Choroid plexus epithelial cell (primary cell): ENCODE data around the gene DCTN5.

Experiments used
- DNase-seq: peaks from one replicate; pipeline ENCODE4 v3.0.0-alpha.2; 2010; ENCODE audit warnings: low read depth
- H3K4me3 ChIP-seq: 2 replicates; pipeline ENCODE4 v1.5.1; 2011; ENCODE audit warnings: low read depth, mild to moderate bottlenecking, control low read depth, low read length, moderate library complexity
- TF ChIP-seq, protein P1 (sequence below): conservative IDR thresholded peaks from 2 replicates; pipeline ENCODE4 v1.5.1; 2011; ENCODE audit warnings: low read depth, mild to moderate bottlenecking, control low read depth, inconsistent platforms, low read length, moderate library complexity

DCTN5 gene

GRCh38 chr16:23673971-23674614, 32.8 kb downstream of the DCTN5 start:
- no peak for DNase-seq
- TF ChIP-seq, protein P1, sequence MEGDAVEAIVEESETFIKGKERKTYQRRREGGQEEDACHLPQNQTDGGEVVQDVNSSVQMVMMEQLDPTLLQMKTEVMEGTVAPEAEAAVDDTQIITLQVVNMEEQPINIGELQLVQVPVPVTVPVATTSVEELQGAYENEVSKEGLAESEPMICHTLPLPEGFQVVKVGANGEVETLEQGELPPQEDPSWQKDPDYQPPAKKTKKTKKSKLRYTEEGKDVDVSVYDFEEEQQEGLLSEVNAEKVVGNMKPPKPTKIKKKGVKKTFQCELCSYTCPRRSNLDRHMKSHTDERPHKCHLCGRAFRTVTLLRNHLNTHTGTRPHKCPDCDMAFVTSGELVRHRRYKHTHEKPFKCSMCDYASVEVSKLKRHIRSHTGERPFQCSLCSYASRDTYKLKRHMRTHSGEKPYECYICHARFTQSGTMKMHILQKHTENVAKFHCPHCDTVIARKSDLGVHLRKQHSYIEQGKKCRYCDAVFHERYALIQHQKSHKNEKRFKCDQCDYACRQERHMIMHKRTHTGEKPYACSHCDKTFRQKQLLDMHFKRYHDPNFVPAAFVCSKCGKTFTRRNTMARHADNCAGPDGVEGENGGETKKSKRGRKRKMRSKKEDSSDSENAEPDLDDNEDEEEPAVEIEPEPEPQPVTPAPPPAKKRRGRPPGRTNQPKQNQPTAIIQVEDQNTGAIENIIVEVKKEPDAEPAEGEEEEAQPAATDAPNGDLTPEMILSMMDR, result no peak
- no peak overlapping the region for H3K4me3 ChIP-seq

- DNase-seq, result no peak
- TF ChIP-seq, protein P1, result no peak
- H3K4me3 ChIP-seq, result no peak overlapping the region
Observed at GRCh38 chr16:23676924-23677480, 35.7 kb downstream of the DCTN5 start.

GRCh38 chr16:23678430-23679273, 37.4 kb downstream of the DCTN5 start, which contains the start of gene PLK1:
Gene PLK1, plus strand, starts transcription at chr16:23678889. Its CDS starts 44 bp downstream, at chr16:23678933.
- peak; percentile 83 for DNase-seq
- TF ChIP-seq, protein P1, result peak; percentile 66
- H3K4me3 ChIP-seq, result peak within 1 kb of the TSS; percentile 71

DNA sequence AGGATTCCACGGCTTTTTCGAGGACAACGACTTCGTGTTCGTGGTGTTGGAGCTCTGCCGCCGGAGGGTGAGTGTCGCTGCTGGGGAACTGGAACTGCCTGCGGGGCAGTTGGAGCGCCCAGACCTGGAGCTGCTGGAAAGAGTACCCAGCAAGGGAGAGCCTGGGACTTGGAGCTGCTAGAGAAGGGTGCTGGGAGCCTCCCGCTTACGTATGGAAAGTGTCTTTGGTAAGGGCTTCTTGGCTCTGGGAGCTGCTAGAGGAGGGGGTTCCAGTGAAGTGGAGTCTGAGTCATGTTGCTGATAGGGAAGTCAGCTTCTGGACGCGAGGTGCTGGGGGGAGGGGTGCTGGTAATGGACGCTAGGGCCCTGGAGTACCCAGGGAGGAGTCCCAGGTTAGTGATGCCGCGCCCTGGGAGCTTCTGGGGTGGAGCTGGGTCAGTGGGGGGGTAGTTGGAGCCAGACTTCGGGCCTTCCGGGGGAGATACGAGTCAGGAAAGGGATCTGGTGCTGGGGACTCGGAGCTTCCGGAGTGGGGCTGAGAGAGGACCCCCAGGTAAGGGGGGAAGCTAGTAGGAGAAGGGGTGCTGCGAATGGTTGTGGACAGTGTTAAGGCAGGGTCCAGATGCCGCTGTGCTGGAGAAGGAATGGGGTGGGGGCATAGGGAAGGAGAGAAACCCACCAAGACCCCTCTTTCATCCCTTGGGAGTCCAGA, 38.2 kb downstream of the DCTN5 start:
- DNase-seq, result peak; percentile 48
- TF ChIP-seq, protein P1, result no peak
- H3K4me3 ChIP-seq, result peak overlapping the region; percentile 71

DNA sequence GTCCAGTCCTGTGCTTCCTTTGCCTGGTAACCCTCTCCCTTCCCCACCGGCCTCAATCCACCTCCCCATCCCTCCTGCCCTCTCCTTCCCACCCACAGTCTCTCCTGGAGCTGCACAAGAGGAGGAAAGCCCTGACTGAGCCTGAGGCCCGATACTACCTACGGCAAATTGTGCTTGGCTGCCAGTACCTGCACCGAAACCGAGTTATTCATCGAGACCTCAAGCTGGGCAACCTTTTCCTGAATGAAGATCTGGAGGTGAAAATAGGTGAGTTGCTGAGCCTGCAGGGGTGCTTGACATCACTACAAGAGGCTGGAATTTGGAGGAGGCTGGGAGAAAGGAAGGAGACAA, 38.7 kb downstream of the DCTN5 start:
- DNase-seq, result no peak

GRCh38 chr16:23682181-23682580, 40.9 kb downstream of the DCTN5 start:
- H3K4me3 ChIP-seq, result no peak overlapping the region
- TF ChIP-seq, protein P1, result no peak
- peak; percentile 75 for DNase-seq

More for the DNA sequence above, 38.7 kb downstream of the DCTN5 start:
- TF ChIP-seq, protein P1, result no peak
- H3K4me3 ChIP-seq, result peak overlapping the region; percentile 71
